ENCODE measurements around the gene ATF6.

- no peak for TF ChIP-seq POLR2A (IDR thresholded peaks at IDR 0.05)
- no peak for TF ChIP-seq CTCF (IDR thresholded peaks at IDR 0.05)
- no peak for TF ChIP-seq POLR2AphosphoS5 (IDR thresholded peaks at IDR 0.05)
These were observed 78.6 kb downstream of the ATF6 start for GRCh38 chr1:161844696-161845095.

Measured in breast epithelium (tissue), 3 donors.